GM12874 (cell line): ENCODE results near the gene NMUR1.

Experiments
- CTCF ChIP-seq: IDR thresholded peaks from 2 replicates; pipeline ENCODE4 v1.5.1; 2011; ENCODE audit warnings: low read depth, mild to moderate bottlenecking, control low read depth, low read length, moderate library complexity; ENCODE audit not compliant: insufficient read depth

Gene NMUR1

GRCh38 chr2:231554748-231555545, 24.7 kb upstream of the NMUR1 start:
- no peak for TF ChIP-seq CTCF

- TF ChIP-seq CTCF, result no peak
These were observed 24.1 kb upstream of the NMUR1 start for GRCh38 chr2:231554327-231554726.

DNA sequence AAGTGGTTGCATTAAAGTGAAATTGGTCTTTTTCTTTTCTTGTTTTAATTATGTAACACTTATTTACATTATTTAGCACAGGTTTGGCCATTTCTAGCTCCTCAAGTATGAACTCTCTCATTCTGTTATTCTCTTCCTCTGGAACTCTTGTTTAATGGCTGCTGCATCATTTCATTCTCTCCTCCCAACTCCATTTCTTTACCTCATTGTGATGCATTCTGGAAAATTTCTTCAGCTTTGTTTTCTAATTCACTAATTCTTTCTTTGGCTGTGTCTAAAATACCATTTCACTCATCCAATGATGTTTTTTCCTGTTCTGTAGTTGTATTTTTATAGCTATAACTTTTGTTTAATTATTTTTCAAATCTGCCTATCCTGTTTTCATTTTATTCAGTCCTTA, 22.5 kb upstream of the NMUR1 start:
- no peak for TF ChIP-seq CTCF

DNA sequence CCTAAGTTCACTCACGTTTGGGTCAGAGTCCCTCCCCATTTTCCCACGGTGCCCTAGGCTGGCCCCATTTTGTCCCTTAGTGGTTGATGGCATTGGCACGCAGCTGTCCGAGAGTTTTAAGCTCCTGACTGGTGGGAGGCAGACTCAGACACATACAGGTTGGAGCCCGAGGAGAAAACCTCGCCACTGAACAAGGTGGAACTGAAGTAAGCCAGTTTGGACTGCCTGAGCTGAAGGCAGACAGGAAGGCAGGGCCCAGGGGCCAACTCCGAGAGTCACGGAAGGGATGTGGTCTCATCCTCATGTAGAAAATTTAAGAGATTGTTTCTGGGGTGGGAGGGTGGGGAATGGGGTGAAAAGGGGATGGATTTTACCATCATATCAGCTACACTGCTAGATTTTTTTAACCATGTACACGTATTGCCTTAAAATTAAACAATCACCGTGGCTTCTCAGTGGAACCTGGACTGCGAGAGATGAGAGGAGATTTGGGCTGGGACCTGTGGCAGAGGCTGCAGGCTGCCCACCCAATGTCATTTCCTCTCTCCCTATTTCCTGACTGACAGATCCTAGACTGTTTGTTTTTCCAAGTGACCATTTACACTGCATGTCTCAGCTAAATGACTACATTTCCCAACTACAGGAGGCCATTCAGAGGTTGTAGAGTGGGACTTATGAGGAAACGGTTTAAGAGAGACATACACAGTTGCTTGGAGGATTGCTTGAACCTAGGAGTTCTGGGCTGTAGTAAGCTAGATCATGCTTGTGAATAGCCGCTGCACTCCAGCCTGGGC, 19.4 kb upstream of the NMUR1 start:
- TF ChIP-seq CTCF, result no peak

- TF ChIP-seq CTCF, result no peak
These were observed 18.5 kb upstream of the NMUR1 start for GRCh38 chr2:231548752-231549151.

GRCh38 chr2:231547315-231548110, 17.3 kb upstream of the NMUR1 start:
- TF ChIP-seq CTCF, result no peak
